ENCODE results near the gene PM20D2.

DNA sequence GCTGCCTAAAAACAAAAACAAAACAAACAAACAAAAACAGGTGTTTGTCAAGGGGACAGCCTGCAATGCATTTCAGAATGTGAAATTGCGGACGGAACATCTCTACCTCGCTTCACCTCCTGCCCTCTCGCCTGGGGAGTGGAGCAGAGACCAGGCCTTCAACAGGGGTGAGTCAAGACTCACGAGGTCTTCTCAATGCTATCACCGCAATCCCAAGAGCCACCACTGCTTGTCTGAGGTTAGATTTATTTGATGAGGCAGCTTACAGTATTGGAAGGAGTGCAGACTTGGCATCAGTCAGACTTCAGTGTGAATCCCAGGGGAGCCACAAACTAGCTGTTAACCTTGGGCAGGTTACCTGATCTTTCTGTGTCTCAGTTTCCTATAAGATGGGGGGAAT lies 63.6 kb downstream of the PM20D2 start:
- TF ChIP-seq, protein P1, sequence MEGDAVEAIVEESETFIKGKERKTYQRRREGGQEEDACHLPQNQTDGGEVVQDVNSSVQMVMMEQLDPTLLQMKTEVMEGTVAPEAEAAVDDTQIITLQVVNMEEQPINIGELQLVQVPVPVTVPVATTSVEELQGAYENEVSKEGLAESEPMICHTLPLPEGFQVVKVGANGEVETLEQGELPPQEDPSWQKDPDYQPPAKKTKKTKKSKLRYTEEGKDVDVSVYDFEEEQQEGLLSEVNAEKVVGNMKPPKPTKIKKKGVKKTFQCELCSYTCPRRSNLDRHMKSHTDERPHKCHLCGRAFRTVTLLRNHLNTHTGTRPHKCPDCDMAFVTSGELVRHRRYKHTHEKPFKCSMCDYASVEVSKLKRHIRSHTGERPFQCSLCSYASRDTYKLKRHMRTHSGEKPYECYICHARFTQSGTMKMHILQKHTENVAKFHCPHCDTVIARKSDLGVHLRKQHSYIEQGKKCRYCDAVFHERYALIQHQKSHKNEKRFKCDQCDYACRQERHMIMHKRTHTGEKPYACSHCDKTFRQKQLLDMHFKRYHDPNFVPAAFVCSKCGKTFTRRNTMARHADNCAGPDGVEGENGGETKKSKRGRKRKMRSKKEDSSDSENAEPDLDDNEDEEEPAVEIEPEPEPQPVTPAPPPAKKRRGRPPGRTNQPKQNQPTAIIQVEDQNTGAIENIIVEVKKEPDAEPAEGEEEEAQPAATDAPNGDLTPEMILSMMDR (conservative IDR thresholded peaks at IDR 0.05; ENCODE audit: low read depth in 2 of 2): no peak
- TF ChIP-seq, protein P2, sequence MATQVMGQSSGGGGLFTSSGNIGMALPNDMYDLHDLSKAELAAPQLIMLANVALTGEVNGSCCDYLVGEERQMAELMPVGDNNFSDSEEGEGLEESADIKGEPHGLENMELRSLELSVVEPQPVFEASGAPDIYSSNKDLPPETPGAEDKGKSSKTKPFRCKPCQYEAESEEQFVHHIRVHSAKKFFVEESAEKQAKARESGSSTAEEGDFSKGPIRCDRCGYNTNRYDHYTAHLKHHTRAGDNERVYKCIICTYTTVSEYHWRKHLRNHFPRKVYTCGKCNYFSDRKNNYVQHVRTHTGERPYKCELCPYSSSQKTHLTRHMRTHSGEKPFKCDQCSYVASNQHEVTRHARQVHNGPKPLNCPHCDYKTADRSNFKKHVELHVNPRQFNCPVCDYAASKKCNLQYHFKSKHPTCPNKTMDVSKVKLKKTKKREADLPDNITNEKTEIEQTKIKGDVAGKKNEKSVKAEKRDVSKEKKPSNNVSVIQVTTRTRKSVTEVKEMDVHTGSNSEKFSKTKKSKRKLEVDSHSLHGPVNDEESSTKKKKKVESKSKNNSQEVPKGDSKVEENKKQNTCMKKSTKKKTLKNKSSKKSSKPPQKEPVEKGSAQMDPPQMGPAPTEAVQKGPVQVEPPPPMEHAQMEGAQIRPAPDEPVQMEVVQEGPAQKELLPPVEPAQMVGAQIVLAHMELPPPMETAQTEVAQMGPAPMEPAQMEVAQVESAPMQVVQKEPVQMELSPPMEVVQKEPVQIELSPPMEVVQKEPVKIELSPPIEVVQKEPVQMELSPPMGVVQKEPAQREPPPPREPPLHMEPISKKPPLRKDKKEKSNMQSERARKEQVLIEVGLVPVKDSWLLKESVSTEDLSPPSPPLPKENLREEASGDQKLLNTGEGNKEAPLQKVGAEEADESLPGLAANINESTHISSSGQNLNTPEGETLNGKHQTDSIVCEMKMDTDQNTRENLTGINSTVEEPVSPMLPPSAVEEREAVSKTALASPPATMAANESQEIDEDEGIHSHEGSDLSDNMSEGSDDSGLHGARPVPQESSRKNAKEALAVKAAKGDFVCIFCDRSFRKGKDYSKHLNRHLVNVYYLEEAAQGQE (IDR thresholded peaks at IDR 0.05; ENCODE audit: unreplicated experiment): no peak
- no peak for TF ChIP-seq POLR2AphosphoS5 (IDR thresholded peaks at IDR 0.05; ENCODE audit: low read depth)
- TF ChIP-seq ZNF331 (CRISPR knock-in tag; IDR thresholded peaks at IDR 0.05; ENCODE audit: low read depth): no peak
- TF ChIP-seq EZH2phosphoT487 (IDR thresholded peaks at IDR 0.05; ENCODE audit: unreplicated experiment): no peak
- TF ChIP-seq CREB1 (CRISPR knock-in tag; IDR thresholded peaks at IDR 0.05; ENCODE audit: low read depth): no peak
- no peak for TF ChIP-seq JUNB (IDR thresholded peaks at IDR 0.05; ENCODE audit: unreplicated experiment)
- no peak for TF ChIP-seq EZH2 (IDR thresholded peaks at IDR 0.05; ENCODE audit: low read depth, unreplicated experiment)
- no peak for TF ChIP-seq ZNF114 (CRISPR knock-in tag; IDR thresholded peaks at IDR 0.05)
- TF ChIP-seq NANOG (IDR thresholded peaks at IDR 0.05; ENCODE audit: borderline replicate concordance): no peak

Measured in GM23338 (cell line).